Activated CD4-positive, alpha-beta T cell treated with anti-CD3 and anti-CD28 coated beads for 36 hours (primary cell): ENCODE data around the gene TUSC2. TPM values are rescaled to one million over a fixed set of nuclear protein-coding genes. Genes with fewer than 3 reads are reported as not detected.

Source experiments
- ATAC-seq: fragments of 200-7000 bp; cut with Tn5 transposase; one replicate; pipeline ENCODE4 v1.10.0; 2021; ENCODE audit warnings: mild to moderate bottlenecking, moderate library complexity
- CTCF ChIA-PET: fragments of 350-600 bp; sonication (Branson Sonifier 250); formaldehyde crosslinking; loops from one replicate; lab custom pipeline; 2021; ENCODE audit warnings: antibody characterized with exemption; lab: Charles Lee
- POLR2A ChIA-PET: fragments of 350-600 bp; sonication (Branson Sonifier 250); formaldehyde crosslinking; loops from one replicate; lab custom pipeline; 2021; ENCODE audit warnings: antibody characterized with exemption, inconsistent platforms; lab: Charles Lee
- DNase-seq: peaks from one replicate; pipeline ENCODE4 v3.0.0-alpha.2; 2020
- H3K27ac Mint-ChIP-seq: one replicate; pipeline ENCODE4 v1.8.0; 2021; ENCODE audit warnings: mixed read lengths
- H3K27me3 Mint-ChIP-seq: one replicate; pipeline ENCODE4 v1.8.0; 2021; ENCODE audit warnings: mixed read lengths
- H3K36me3 Mint-ChIP-seq: one replicate; pipeline ENCODE4 v1.8.0; 2021; ENCODE audit warnings: low read depth, mixed read lengths
- H3K4me1 Mint-ChIP-seq: one replicate; pipeline ENCODE4 v1.8.0; 2021; ENCODE audit warnings: mixed read lengths
- H3K4me3 Mint-ChIP-seq: one replicate; pipeline ENCODE4 v1.8.0; 2021; ENCODE audit warnings: mild to moderate bottlenecking, moderate library complexity, mixed read lengths
- H3K9me3 Mint-ChIP-seq: one replicate; pipeline ENCODE4 v1.8.0; 2021; ENCODE audit warnings: low read depth, mixed read lengths
- intact Hi-C, 2 experiments: fragments of 100-400 bp; cut with DNase I in 1 of 2; cut with micrococcal nuclease in 1 of 2; formaldehyde crosslinking; loops; one replicate each; pipeline versions ENCODE4 v1.14.2 to v1.15.1; 2022 to 2024; cut with DNase I, micrococcal nuclease
- total RNA-seq, 2 experiments: library from RNA; stranded (reverse); gene quantifications; one replicate each; pipeline ENCODE4 v1.2.3, GENCODE V29; 2021

Gene TUSC2
- total RNA-seq, 2 experiments from 2014 or later, result 15.0 to 17.1 TPM

DNA sequence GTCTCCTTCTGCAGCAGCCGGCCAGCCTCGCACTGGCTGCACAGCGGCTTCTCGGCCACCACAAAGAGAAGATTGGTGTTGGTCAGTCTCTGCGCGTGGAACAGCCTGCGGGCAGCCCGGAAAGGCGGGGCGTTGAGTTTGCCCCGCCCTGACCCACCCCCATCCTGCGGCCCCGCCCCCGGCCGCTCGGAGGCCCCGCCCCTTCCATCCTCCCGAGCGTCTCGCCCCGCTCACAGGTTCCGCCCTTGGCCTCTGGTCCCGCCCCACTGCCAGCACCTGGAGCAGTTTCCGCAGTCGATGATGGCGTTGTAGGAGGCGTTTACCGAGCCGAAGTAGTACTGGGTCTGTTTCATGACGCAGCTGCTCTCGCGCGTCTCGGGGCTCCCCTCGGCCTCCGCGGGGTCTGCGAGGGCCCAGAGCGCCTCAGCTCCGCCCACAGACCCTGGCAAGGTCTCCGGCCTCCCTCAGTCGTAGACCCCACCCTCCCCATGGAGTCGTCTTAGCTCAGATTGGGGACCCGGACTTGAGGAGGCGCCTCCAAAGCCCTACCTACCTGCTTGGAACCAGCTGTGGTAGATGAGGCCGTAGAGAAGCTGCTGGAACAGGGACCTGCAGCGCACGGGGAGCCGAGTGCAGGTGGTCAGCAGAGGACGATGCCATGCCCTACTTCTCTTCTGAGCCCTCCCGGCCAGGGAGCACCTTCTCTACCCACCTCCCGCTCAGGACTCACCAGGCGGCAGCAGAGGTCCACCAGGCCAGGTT, 37.2 kb upstream of the TUSC2 start:
- Mint-ChIP-seq H3K36me3 (no peaks in the 10 kb centered on the region), H3K9me3 (no peaks in the 10 kb centered on the region), H3K27ac (peak overlapping the region; percentile 74), H3K4me3 (peak overlapping the region; percentile 72), H3K4me1 (peaks cover 13% of the 10 kb centered on the region), H3K27me3 (no peaks in the 10 kb centered on the region)
- ChIA-PET CTCF (interaction anchor here (0.6 to 1.1 kb wide), 7 partner anchors 21 to 1438 kb away, joined by 3 to 4 read pairs (median 3); partner anchors contain the start of genes HYAL3 and NAA80), POLR2A (no interaction called here)
- ATAC-seq (peak; percentile 99), DNase-seq (peak; percentile 98)
- intact Hi-C loops, result loop anchor here (1.0 to 2.0 kb wide), 8 partner anchors 14 to 251 kb away; partner anchors contain the start of genes CYB561D2 (in 2 of the 2), NPRL2 (in 2 of the 2), C3orf18 (in 1 of the 2) and HYAL3 (in 1 of the 2)

DNA sequence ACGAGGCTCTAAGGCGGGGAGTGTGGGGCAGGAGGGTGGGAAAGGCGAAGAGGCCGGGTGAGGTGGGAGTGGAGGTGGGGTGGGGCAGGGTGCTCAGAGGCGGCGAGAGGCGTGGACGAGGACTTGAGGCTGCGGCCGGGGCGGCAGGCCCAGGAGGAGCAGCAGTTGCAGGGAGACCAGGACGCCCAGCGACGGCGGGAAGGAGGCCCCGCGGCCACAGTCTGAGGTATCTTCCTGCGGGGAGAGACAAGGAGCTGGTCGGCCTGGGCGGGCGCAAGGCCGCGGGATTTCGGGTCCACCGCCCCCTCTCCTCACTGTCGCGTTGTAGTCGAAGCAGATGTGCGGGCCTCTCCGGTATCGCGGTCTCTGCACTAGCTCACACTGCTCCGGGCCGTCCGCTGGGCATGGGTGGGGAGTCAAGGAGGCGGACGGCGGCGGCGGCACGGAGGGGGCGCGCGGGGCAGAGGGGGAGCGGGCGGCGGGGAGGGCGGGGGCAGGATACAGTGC, 36.6 kb upstream of the TUSC2 start:
- Mint-ChIP-seq H3K36me3 (no peaks in the 10 kb centered on the region), H3K4me3 (peak overlapping the region; percentile 72), H3K27me3 (no peaks in the 10 kb centered on the region), H3K9me3 (no peaks in the 10 kb centered on the region), H3K27ac (peak overlapping the region; percentile 37), H3K4me1 (peaks cover 19% of the 10 kb centered on the region)
- POLR2A ChIA-PET, result no interaction called here
- DNase-seq, result no peak
- CTCF ChIA-PET, result interaction anchor here (0.6 to 1.1 kb wide), 4 partner anchors 20 to 288 kb away, joined by 3 to 4 read pairs (median 4); no protein-coding TSS in a partner anchor
- intact Hi-C loops, result loop anchor here (1.0 to 2.0 kb wide), 8 partner anchors 14 to 252 kb away; partner anchors contain the start of genes CYB561D2 (in 2 of the 2), NPRL2 (in 2 of the 2), C3orf18 (in 1 of the 2) and HYAL3 (in 1 of the 2)
- ATAC-seq, result peak; percentile 18

DNA sequence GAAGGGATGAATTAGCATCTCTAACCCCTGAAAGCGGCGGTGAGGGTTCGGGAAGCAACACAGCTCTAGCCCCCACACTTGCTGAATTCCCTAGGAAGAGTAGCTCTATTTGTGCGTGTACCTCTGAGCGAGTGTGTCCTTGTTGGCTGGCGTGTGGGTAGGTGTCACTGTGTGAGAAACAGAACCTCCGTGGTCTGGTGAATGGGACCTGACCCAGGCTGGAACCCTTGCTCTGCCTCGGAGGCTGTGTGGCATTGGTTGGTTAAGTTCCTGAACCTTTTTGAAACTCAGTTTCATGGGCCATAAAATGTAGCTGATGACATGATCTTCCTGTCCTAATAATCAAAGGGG, 31.7 kb upstream of the TUSC2 start:
- H3K4me1 Mint-ChIP-seq, result peaks cover 37% of the 10 kb centered on the region
- H3K27me3 Mint-ChIP-seq, result no peaks in the 10 kb centered on the region
- H3K9me3 Mint-ChIP-seq, result no peaks in the 10 kb centered on the region
- DNase-seq (no peak), ATAC-seq (peak; percentile 21)
- intact Hi-C loops, result loop anchor here (1.0 to 10.0 kb wide), 11 partner anchors 8 to 1026 kb away; partner anchors contain the start of genes HYAL3 (in 2 of the 2), IFRD2 (in 2 of the 2), NAA80 (in 2 of the 2) and APEH (in 1 of the 2)
- H3K36me3 Mint-ChIP-seq, result peaks cover 16% of the 10 kb centered on the region
- ChIA-PET CTCF (interaction anchor here (0.5 to 1.0 kb wide), 3 partner anchors 10 to 44 kb away, joined by 3 to 5 read pairs (median 3); partner anchors contain the start of genes CYB561D2 and NPRL2), POLR2A (interaction anchor here (0.6 to 1.4 kb wide), 2 partner anchors 9 to 13 kb away, joined by 3 to 6 read pairs; partner anchors contain the start of genes CYB561D2 and NPRL2)
- H3K4me3 Mint-ChIP-seq, result peak overlapping the region; percentile 91
- H3K27ac Mint-ChIP-seq, result peak overlapping the region; percentile 94

DNA sequence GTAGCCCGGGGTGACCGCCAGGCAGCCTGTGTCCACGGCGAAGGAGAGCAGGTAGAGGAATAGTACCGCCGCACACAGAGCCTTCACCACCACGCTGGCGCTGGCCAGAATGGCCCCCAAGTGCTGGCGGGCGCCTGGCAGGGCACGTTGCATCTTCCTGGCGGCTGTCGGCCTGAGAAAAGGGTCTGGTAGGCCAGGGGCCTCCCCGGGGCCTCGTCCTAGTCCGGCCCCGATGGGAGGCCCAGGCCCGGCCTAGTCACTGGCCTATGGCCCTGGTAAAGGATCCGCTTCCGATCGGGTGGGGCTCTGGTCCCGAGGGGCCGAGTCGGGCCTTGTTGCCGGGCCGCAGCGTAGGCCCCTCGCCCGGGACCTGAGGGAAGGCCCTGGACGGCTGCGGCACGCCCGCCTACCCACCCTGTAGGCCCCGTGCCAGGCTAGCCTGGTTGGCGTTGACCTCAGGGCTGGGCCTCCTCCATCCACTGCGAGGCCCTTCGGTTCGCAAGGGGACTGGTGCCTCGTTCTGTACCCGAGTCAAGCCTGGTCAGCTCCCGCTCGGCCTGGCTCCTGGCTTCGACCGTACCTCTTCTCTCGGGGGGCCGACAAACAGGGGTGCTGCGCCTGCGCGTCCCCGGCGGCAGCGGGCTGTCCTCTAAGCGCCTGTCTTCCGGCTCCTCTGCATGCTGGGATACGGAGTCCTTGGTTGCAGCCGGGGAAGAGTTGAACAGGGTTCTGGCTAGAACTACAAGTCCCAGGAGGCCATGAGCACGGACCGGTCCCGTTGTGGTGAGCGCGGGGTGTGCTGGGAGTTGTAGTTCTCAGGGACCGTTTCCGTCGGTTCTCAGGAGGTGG, 31.1 kb upstream of the TUSC2 start, which contains the start of gene TMEM115:
Gene TMEM115 (minus strand): TSS at position 611 of the 849 bp plus-strand sequence. CDS start 458 bp downstream, at position 153.
- ChIA-PET POLR2A (interaction anchor here (1.4 kb wide), 1 partner anchor 9 kb away, joined by 6 read pairs; the partner anchor contains the start of genes CYB561D2 and NPRL2), CTCF (interaction anchor here (0.6 to 1.0 kb wide), 3 partner anchors 9 to 193 kb away, joined by 3 to 5 read pairs (median 3); partner anchors contain the start of genes CYB561D2 and NPRL2)
- H3K27ac Mint-ChIP-seq, result peak within 1 kb of the TSS; percentile 94
- peak within 1 kb of the TSS; percentile 91 for H3K4me3 Mint-ChIP-seq
- intact Hi-C loops, result loop anchor here (1.0 to 10.0 kb wide), 11 partner anchors 8 to 1026 kb away; partner anchors contain the start of genes HYAL3 (in 2 of the 2), IFRD2 (in 2 of the 2), NAA80 (in 2 of the 2) and APEH (in 1 of the 2)
- peak; percentile 100 for ATAC-seq
- H3K9me3 Mint-ChIP-seq, result no peaks in the 10 kb centered on the region
- peak; percentile 97 for DNase-seq
- H3K36me3 Mint-ChIP-seq, result peaks cover 22% of the 10 kb centered on the region
- H3K27me3 Mint-ChIP-seq, result no peaks in the 10 kb centered on the region
- H3K4me1 Mint-ChIP-seq, result peaks cover 37% of the 10 kb centered on the region

DNA sequence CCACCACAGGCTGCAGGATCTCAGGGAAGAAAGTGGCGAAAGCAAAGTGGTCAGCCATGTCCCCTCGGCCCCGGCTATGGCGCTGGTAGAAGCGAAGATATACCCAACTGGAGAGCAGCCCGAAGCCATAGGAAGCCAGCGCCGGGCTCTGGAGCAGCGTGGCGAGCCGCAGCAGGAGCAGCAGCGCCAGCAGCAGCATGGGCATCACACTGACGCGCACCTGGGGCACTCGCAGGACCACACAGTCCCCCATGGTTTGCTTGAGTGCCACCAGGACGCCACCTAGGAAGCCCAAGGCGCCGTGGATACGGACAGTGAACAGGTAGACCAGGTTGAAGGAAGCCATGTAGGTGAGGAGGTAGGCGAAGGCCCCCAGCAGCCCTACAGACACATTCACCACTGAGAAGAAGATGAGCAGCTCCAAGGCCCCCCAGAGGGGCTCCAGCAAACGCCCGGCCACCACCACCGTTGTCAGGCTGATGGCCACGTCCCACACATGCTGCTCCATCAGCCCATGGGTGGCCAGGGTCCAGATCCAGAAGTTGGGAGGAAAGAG, 30.4 kb upstream of the TUSC2 start:
- intact Hi-C loops, result loop anchor here in 1 of 2 experiments (5.0 to 10.0 kb wide), 2 partner anchors 424 to 671 kb away; partner anchors contain the start of genes MST1 and RNF123
- peaks cover 22% of the 10 kb centered on the region for H3K36me3 Mint-ChIP-seq
- peaks cover 37% of the 10 kb centered on the region for H3K4me1 Mint-ChIP-seq
- ChIA-PET POLR2A (interaction anchor here (1.4 kb wide), 1 partner anchor 8 kb away, joined by 6 read pairs; the partner anchor contains the start of genes CYB561D2 and NPRL2), CTCF (interaction anchor here (0.6 kb wide), 1 partner anchor 194 kb away, joined by 3 read pairs; no protein-coding TSS in a partner anchor)
- no peak for DNase-seq
- H3K4me3 Mint-ChIP-seq, result peak overlapping the region; percentile 91
- ATAC-seq, result no peak
- H3K27me3 Mint-ChIP-seq, result no peaks in the 10 kb centered on the region
- no peaks in the 10 kb centered on the region for H3K9me3 Mint-ChIP-seq
- peak overlapping the region; percentile 89 for H3K27ac Mint-ChIP-seq

DNA sequence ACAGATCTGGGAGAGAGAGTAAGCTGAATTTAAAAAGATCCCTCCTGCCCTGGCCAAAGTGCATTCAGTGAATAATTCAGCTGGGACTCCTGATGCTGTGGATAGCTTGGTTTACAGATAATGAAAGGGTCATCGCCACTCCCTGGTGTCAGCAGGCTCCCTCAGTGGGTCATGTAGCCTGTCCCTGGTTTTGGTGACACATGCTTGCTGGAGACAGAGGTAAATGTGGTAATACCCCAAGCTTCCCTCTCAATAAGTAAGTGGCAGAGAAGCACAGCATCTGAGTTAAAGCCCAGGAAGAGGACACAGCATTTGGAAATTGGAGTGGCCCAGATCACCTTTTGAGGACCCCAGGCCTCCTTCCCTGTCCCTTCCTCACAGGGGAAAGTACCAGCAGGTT, 29.5 kb upstream of the TUSC2 start:
- intact Hi-C loops, result loop anchor here in 1 of 2 experiments (5.0 to 10.0 kb wide), 2 partner anchors 423 to 670 kb away; partner anchors contain the start of genes MST1 and RNF123
- POLR2A ChIA-PET, result interaction anchor here (0.6 to 1.4 kb wide), 3 partner anchors 17 to 1447 kb away, joined by 3 to 5 read pairs (median 3); partner anchors contain the start of gene RASSF1
- CTCF ChIA-PET, result interaction anchor here (0.5 to 1.8 kb wide), 5 partner anchors 10 to 111 kb away, joined by 3 to 9 read pairs (median 7); partner anchors contain the start of gene TUSC2
- peak overlapping the region; percentile 89 for H3K27ac Mint-ChIP-seq
- H3K4me1 Mint-ChIP-seq, result peaks cover 40% of the 10 kb centered on the region
- ATAC-seq (no peak), DNase-seq (no peak)
- H3K36me3 Mint-ChIP-seq, result peaks cover 27% of the 10 kb centered on the region
- no peaks in the 10 kb centered on the region for H3K27me3 Mint-ChIP-seq
- peak overlapping the region; percentile 91 for H3K4me3 Mint-ChIP-seq
- no peaks in the 10 kb centered on the region for H3K9me3 Mint-ChIP-seq

DNA sequence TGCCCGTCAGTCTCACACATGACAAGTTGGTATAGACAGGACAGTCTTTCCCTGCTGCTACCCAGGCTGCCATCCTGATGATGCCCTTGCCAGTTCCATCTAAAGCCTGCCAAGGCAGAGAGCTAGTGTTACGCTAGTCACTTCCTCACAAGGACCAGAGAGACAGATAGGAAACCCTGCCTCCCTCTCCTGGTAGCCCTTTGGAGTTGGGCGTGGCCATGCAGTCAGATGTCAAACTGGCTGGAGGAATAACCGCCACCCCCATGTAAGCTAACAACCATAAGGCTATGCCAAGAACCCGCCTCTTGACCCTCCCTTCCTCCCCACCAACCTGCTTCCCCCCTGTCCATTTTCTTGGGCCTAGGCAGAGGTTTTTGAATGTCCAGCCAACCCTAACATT, 28.5 kb upstream of the TUSC2 start:
- ChIA-PET CTCF (interaction anchor here (0.6 to 1.8 kb wide), 6 partner anchors 9 to 212 kb away, joined by 3 to 9 read pairs (median 5); partner anchors contain the start of genes HEMK1, IFRD2 and TUSC2), POLR2A (interaction anchor here (0.6 to 1.4 kb wide), 3 partner anchors 12 to 19 kb away, joined by 3 to 6 read pairs (median 5); partner anchors contain the start of gene RASSF1)
- peaks cover 44% of the 10 kb centered on the region for H3K4me1 Mint-ChIP-seq
- no peak overlapping the region for H3K27ac Mint-ChIP-seq
- no peak for ATAC-seq
- H3K4me3 Mint-ChIP-seq, result peak overlapping the region; percentile 91
- intact Hi-C loops, result loop anchor here in 1 of 2 experiments (5.0 to 10.0 kb wide), 2 partner anchors 422 to 669 kb away; partner anchors contain the start of genes MST1 and RNF123
- no peaks in the 10 kb centered on the region for H3K27me3 Mint-ChIP-seq
- DNase-seq, result no peak
- peaks cover 27% of the 10 kb centered on the region for H3K36me3 Mint-ChIP-seq
- H3K9me3 Mint-ChIP-seq, result no peaks in the 10 kb centered on the region

DNA sequence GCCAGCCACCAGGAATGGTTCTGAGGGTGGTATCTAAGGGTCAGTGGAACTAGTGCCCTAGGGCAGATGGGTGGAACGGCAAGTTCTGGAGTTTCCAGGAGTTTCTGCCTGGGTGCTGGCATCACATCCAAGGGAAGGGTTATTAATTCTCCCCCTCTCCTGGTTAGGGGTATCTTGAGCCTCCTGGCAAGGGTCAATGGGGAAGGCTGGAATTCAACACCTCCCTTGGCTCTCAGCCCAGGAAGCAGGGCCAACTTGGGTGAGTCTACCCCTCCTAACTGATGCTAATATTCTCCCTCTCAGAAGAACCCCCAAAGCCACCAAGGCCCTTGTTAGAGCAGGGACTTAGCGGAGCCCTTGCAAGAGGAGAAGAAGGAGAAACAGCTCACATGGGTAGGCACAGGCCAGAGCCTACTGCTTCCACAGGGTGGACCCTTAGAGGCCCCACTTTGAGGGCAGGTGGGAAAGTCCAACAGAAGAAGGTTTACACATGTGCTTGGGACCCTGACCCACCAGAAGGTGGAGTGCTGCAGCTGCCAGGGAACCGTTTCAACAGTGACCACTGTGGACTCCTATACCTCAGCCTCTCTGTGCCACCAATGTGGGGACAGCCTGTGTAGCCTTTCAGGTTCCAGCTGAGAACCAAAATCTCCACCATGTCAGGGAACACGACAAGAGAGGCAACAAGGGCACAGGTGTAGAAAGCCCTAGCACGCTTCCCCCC, 28.0 kb upstream of the TUSC2 start:
- intact Hi-C loops, result loop anchor here in 1 of 2 experiments (5.0 to 10.0 kb wide), 2 partner anchors 421 to 669 kb away; partner anchors contain the start of genes MST1 and RNF123
- DNase-seq (no peak), ATAC-seq (no peak)
- Mint-ChIP-seq H3K27ac (no peak overlapping the region), H3K4me1 (peaks cover 49% of the 10 kb centered on the region), H3K36me3 (peaks cover 31% of the 10 kb centered on the region), H3K27me3 (no peaks in the 10 kb centered on the region), H3K4me3 (peak overlapping the region; percentile 91), H3K9me3 (no peaks in the 10 kb centered on the region)
- CTCF ChIA-PET, result interaction anchor here (0.9 to 1.8 kb wide), 3 partner anchors 8 to 213 kb away, joined by 3 to 9 read pairs (median 8); partner anchors contain the start of genes HEMK1 and TUSC2
- POLR2A ChIA-PET, result interaction anchor here (0.6 kb wide), 1 partner anchor 12 kb away, joined by 6 read pairs; no protein-coding TSS in a partner anchor

DNA sequence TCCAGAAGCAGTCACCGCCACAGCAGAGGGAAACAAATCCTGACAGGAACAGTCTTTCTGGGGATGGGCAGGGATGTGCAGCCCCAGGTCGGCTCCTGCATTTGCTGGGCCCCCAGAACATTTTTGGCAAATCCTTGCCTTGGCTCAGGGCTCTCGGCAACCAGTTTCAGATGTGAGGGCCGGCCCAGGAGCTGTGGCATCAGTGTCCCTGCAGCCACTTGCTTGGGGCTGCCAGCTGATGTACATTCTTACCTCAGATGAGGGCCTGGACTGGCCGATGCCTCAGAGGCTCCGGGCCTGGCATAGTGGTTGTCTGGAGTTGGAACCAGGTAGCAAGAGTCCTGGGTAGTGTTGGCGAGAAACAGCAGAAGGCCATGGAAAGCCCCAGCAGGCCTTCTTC, 26.8 kb upstream of the TUSC2 start:
- no peak overlapping the region for H3K4me3 Mint-ChIP-seq
- ATAC-seq (no peak), DNase-seq (no peak)
- ChIA-PET CTCF (interaction anchor here (1.4 kb wide), 1 partner anchor 18 kb away, joined by 9 read pairs; no protein-coding TSS in a partner anchor), POLR2A (interaction anchor here (1.2 kb wide), 1 partner anchor 14 kb away, joined by 3 read pairs; no protein-coding TSS in a partner anchor)
- H3K27ac Mint-ChIP-seq, result no peak overlapping the region
- peaks cover 34% of the 10 kb centered on the region for H3K36me3 Mint-ChIP-seq
- no peaks in the 10 kb centered on the region for H3K9me3 Mint-ChIP-seq
- H3K27me3 Mint-ChIP-seq, result no peaks in the 10 kb centered on the region
- intact Hi-C loops, result loop anchor here (5.0 to 10.0 kb wide), 7 partner anchors 212 to 1702 kb away; partner anchors contain the start of genes CISH (in 2 of the 2), C3orf18 (in 1 of the 2), DCAF1 (in 1 of the 2) and DUSP7 (in 1 of the 2)
- peaks cover 51% of the 10 kb centered on the region for H3K4me1 Mint-ChIP-seq
